GM19463 (cell line): ENCODE measurements around the gene TTC28.

Experiments used
- ATAC-seq: cut with Tn5 transposase; IDR thresholded peaks from one replicate; pipeline ENCODE4 v1.9.1; 2021; ENCODE audit warnings: mild to moderate bottlenecking, moderate library complexity; ENCODE audit not compliant: unreplicated experiment

The TTC28 gene

DNA sequence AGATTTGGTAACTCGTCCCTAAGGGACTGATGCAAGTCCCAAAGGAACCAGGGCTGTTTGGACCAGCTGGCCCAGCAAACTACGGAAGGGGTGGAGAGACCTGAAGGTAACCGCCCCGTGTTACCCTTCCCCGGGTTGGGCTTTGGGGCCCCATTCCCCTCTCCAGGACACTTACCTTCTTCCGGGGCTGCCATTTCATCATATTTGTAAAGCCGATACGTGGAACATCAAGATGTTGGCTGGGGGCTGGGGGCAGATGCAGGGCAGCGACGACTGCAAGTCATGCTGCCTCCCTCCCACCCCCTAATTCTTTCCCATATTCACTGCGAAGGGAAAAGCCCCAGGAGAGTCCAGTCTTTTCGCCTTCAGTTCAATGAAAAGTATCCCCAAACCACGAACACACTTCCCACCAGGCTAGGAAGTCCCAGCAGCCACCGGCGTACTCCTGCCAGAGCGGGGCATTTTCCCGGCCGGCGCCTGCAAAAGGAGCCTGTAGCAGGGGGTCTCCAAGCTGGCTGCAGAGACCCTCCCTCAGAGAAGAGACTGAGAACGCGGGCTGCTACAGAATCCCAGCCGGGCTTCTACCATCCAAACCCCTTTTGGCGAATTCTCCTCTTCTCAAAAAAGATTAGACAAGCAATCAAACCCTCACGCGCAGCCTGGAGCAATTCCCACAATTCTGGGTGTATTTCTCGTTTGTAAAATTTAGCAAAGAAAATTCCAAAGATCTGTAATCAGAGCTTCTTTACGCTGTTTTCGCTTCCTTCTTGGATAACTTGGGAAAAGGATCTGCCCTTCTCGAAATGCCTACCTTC lies 236.7 kb downstream of the TTC28 start:
- no peak for ATAC-seq

DNA sequence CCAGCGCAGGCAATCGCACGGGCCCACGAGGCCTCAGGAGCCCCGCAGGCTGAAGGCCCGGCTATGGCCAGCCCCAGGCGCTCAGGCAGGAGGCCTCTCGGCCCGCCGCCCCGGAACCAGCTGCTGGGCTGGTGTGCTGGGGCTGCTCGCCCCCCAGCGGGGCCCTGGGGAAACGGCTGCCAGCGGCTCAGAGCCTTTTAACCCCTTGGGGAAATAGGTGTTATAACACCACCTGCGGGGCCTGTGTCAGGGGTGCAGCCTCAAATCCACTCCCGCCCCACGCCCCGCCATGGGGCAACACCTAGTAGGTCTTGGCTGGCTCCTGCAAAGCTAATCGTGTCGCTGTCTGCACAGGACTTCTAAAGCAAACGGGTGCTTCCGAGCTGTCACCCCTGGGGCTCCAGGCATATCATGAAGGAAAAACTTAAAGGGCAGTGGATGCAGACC lies 237.4 kb downstream of the TTC28 start:
- no peak for ATAC-seq

GRCh38 chr22:28441720-28442263 lies 237.8 kb downstream of the TTC28 start:
- no peak for ATAC-seq

- no peak for ATAC-seq
These were observed 238.8 kb downstream of the TTC28 start for GRCh38 chr22:28440592-28441390.

DNA sequence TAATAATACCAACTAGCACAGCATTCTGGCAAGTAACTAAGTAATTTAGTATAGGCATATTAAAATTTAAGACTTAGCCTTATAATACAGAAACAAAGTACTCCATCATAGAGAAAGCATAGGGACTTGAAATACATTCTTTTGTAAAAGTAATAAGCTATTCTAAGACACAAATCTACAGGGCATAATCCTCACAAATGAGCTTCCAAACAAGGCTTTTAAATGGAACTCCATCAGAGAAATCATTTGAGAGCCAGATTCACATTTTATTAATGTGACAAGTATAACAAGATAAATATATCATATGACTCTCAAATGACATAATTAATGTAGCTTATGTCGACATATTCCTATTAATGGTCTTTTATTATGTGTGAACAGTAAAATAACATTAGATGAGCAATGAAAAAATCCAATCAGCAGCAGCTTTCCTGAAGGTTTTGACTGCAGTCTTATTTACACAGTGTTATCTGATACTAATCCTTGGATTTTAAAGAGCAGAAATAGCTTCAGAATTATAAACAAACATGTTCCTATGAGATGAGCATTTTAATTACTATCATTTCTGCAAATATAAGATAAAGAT lies 241.4 kb downstream of the TTC28 start:
- ATAC-seq, result no peak

- ATAC-seq, result no peak
These were observed 243.7 kb downstream of the TTC28 start for GRCh38 chr22:28435982-28436381.

DNA sequence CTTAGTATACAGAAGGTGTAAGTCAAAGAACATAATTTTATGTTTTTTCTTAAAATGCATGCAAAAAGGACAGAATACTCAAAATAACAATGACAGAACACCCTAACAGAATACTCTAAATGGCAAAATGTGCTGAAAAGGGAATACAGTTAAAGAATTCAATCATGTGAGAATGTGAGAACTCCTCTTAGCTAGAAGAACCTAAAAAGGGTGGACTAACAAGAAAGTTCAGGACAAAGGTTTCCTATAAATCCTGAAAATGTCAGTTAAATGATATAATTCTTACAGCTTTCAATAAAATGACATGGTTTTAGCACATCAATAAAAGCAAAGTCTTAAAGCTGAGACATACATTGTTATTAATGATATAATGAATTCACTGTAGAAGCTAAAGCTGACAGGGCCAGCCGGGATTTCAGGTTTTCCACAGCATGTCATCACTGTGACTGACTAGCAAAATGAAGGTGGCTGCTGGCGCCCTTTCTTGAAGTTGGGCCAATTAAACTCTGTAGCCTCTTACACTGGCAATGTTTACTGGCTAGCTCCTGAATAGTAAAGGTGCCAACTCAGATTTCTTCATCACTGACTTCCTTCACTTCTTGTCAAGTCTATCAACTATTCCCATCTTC lies 244.4 kb downstream of the TTC28 start:
- ATAC-seq, result no peak

DNA sequence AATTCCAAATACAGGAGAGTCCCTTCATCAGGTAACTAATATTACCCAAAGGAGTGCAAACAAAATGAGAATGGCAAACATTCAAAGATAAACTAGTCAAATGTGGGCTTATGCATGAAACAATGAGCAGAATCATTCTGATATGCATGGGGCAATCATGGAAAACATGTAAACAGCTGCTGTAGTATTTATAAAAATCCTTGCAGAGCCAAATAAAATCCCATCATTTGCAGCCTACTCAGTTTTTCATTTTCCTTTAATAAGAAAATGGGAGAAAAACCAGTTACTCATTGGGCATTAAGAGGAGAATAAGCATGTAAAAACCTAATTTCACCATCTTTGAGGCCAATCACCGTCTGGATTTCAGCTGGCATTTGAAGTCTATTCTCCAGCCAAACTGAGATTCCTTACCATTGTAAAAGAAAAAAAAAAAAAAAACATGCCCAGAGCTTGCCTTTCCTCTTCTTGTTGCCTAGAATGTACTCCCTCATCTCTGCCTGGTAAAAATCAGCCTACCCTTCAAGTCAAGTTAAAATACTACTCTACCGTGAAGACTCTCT lies 249.1 kb downstream of the TTC28 start:
- no peak for ATAC-seq

- no peak for ATAC-seq
These were observed 249.9 kb downstream of the TTC28 start for GRCh38 chr22:28429711-28430110.

GRCh38 chr22:28428271-28428670 lies 251.4 kb downstream of the TTC28 start:
- ATAC-seq, result no peak

DNA sequence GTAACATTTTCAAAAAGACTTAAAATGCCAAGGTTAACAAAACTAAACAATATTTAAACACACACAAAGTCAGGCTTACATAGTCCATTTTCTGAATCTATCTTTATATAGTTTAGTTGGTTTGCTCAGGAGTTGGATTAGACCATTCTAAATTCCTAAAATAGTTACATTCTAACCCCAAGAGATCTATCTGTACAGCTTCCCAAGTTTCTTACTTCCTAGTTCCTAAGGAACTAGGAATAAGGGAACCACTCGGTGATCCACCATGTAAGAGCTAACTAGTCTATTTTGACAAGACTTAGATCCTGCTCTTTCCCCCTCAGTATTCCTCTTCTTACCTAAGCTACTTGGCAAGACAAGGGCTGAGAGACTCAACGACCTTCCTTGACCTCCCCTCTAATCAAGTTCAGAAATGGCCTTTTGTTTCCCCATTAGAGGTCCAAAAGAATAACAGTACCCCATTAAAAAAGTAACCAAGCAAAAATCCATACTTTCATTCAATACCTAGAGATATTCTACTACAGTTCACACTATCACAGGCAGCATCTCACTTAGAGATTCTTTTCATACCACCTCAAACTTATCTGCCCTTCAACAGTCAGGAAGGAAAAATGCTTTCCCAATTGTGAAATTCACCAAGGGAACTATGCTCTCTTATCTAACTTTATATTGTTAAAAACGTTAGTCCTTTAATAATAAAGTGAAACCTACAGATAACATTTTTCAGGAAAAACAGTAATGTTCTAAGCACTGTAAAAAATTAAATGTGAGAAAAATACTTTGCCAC lies 253.1 kb downstream of the TTC28 start:
- no peak for ATAC-seq

DNA sequence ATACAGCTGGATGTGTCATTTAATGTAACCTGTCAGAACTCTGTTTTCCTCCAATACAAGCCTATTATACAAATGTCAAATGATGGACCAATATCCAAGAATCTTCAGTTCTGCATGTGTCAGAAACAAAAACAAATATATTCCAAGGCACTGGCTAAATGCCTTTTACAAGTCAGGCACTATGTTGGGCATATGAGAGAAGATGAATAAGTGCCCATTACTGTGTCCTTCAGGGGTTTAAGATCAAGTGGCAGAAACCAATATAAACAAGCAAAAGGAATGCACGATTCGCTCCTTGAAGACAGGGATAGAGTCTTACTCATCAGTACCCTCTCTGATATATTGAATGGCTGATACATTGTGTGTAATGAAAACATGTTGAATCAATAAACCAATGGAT lies 254.4 kb downstream of the TTC28 start:
- no peak for ATAC-seq

DNA sequence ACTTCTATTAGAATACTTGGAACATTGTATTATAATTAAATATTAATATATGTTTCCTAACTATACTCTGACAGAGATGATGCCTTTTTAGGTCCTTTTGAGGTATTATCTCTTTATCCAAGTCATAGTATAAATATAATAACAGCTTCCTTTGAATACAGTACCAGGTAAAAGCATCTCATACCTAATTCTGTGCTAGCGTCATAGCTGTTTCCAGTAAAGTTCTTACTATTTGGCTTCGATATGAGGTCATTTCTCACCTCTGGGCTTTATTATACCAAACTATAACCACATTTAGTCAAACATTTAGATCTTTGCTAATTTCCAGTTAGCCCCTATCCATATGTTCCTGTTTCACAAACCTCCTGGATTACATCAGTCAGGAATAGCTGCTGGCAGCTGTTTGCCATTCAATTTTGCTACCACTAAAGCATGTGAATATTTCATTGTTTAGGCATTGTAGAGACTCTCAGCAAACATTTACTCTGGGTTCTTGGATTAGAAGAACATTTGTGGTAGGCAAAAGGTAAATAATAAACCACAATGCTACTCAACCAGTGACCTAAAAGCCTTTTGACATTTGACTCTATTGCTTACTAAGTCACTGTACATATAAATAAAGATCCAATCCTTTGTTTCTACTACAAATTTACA lies 255.1 kb downstream of the TTC28 start:
- ATAC-seq, result no peak

- ATAC-seq, result no peak
These were observed 259.7 kb downstream of the TTC28 start for GRCh38 chr22:28419919-28420318.

DNA sequence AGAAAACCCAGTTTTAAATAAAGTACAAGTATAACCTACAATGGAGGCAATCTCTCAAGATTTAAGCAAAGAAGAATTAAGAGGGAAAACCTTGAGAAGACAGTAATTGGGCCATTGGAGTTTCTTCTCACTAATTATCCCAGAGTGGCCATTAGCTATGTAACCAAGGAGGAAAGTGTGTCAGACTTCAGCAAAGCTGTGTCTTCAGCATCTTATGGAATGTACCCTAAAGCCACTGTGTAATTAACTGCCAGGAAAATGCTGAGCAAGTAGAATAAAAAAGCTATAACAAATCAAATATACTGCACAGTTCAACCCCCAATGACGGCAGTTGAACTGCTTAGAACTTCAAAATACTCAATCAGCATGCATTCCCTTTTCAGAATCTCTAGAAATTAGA lies 261.6 kb downstream of the TTC28 start:
- ATAC-seq, result no peak

GRCh38 chr22:28417431-28417830 lies 262.2 kb downstream of the TTC28 start:
- ATAC-seq, result no peak

GRCh38 chr22:28414913-28415312 lies 264.7 kb downstream of the TTC28 start:
- no peak for ATAC-seq

DNA sequence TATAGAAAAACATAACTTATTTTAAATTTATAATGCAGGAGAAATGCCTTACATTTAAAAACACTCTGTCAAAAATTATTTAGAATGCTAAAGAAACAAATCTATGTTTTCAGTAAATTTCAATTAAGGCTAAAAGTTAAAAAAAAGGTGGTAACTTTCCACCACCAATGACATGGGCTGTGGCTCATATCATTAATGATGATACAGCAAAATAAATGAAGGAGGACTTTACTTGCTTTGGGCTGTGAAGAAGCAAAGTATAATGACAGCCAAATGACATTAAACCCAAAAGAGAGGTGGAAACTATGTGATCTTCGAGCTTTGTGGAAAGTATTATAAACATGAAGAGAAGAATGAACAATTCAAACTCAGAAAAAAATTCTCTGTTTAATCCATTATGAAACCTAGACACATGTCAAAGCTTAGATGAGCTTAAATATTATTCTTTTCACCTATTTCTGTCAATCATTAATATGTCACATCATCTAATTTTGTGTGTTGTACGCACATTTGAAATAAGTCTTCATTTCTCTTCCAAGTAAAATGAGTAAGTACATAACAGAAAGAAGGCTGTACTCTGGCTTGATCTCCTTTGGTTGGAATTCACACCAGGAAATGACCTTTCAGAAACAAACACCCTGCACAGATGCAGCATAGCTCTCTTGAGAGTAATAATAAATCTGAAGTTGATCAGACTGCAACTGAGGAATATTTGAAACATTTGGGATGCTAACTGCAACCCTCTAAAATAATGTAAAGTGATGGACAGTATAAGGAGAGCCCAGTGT lies 265.8 kb downstream of the TTC28 start:
- no peak for ATAC-seq

- ATAC-seq, result no peak
These were observed 267.5 kb downstream of the TTC28 start for GRCh38 chr22:28412109-28412508.
